K562 (cell line): ENCODE results near the gene ZNF45. TPM values are rescaled to one million over a fixed set of nuclear protein-coding genes. Genes with fewer than 3 reads are reported as not detected.
A peak's percentile ranks its signal among the peaks of the same experiment; 100 is the strongest.

Experiments
- BRF2 ChIP-seq: IDR thresholded peaks from 3 replicates; pipeline ENCODE4 v1.6.1; 2011; ENCODE audit warnings: borderline replicate concordance, mild to moderate bottlenecking; ENCODE audit not compliant: insufficient read length, insufficient read depth
- C11orf30 ChIP-seq: fragments of 450-650 bp; IDR thresholded peaks from 2 replicates; pipeline ENCODE4 v1.6.1; 2016; ENCODE audit warnings: low read depth, mild to moderate bottlenecking
- CBX3 ChIP-seq, 2 experiments: IDR thresholded peaks; 1 replicate in 1 of 2; 2 replicates in 1 of 2; pipeline ENCODE4 v1.6.1; 2012; ENCODE audit warnings: inconsistent platforms in 2 of 2, low read length in 2 of 2, borderline replicate concordance in 1 of 2, control low read depth in 1 of 2
- CEBPB ChIP-seq: fragments of 450-650 bp; IDR thresholded peaks from 2 replicates; pipeline ENCODE4 v1.6.1; 2016; ENCODE audit warnings: missing genetic modification characterization, missing compliant biosample characterization
- CEBPG ChIP-seq, 3 experiments: fragments of 200-800 bp in 1 of 3; sonication (Bioruptor generic) in 1 of 3; sonication (generic) in 1 of 3; formaldehyde crosslinking in 1 of 3; IDR thresholded peaks in 2 of 3; conservative IDR thresholded peaks in 1 of 3; 2 replicates each; pipeline versions ENCODE4 v1.6.1 to v1.8.0; 2016 to 2022; ENCODE audit warnings: missing compliant biosample characterization in 2 of 3, missing genetic modification characterization in 2 of 3, mild to moderate bottlenecking in 1 of 3, missing genetic modification reagents in 1 of 3
- IRF2 ChIP-seq: sonication (generic); formaldehyde crosslinking; IDR thresholded peaks from 2 replicates; pipeline ENCODE4 v1.8.1; 2022; ENCODE audit warnings: mild to moderate bottlenecking, missing genetic modification reagents
- KLF6 ChIP-seq: fragments of 250-450 bp; sonication (Bioruptor Pico); IDR thresholded peaks from 2 replicates; pipeline ENCODE4 v1.4.0; 2020; ENCODE audit warnings: mild to moderate bottlenecking, moderate library complexity, borderline replicate concordance
- MYNN ChIP-seq, 2 experiments: sonication (generic); formaldehyde crosslinking in 1 of 2; IDR thresholded peaks; 2 replicates each; pipeline versions ENCODE4 v1.5.0 to v1.6.1; 2016 to 2020; ENCODE audit warnings: antibody characterized with exemption in 1 of 2, missing genetic modification reagents in 1 of 2
- NCOA4 ChIP-seq: fragments of 450-650 bp; IDR thresholded peaks from 2 replicates; pipeline ENCODE4 v1.6.1; 2018; ENCODE audit warnings: mild to moderate bottlenecking; ENCODE audit not compliant: partially characterized antibody
- NR2C1 ChIP-seq, 2 experiments: fragments of 450-650 bp; IDR thresholded peaks; 2 replicates each; pipeline ENCODE4 v1.6.1; 2017; ENCODE audit warnings: mild to moderate bottlenecking in 2 of 2, antibody characterized with exemption in 1 of 2, inconsistent platforms in 1 of 2, missing compliant biosample characterization in 1 of 2, missing genetic modification characterization in 1 of 2
- RAD51 ChIP-seq: fragments of 450-650 bp; IDR thresholded peaks from 2 replicates; pipeline ENCODE4 v1.7.1; 2016; ENCODE audit warnings: low read depth, mild to moderate bottlenecking, borderline replicate concordance
- RFX1 ChIP-seq: fragments of 450-650 bp; IDR thresholded peaks from 2 replicates; pipeline ENCODE4 v1.6.1; 2016; ENCODE audit warnings: mild to moderate bottlenecking, moderate library complexity
- TAF7 ChIP-seq: fragments of 450-650 bp; IDR thresholded peaks from 2 replicates; pipeline ENCODE4 v1.6.1; 2016; ENCODE audit warnings: missing genetic modification characterization, missing compliant biosample characterization
- ZFP1 ChIP-seq: fragments of 450-650 bp; formaldehyde crosslinking; IDR thresholded peaks from 2 replicates; pipeline ENCODE4 v1.4.0; 2020; ENCODE audit warnings: mild to moderate bottlenecking, mixed read lengths
- ZNF311 ChIP-seq: fragments of 250-450 bp; sonication (Bioruptor Pico); IDR thresholded peaks from 2 replicates; pipeline ENCODE4 v1.4.0; 2020; ENCODE audit warnings: mild to moderate bottlenecking, moderate library complexity
- ZNF561 ChIP-seq: fragments of 450-650 bp; formaldehyde crosslinking; conservative IDR thresholded peaks from 2 replicates; pipeline ENCODE4 v1.4.0; 2020; ENCODE audit warnings: mild to moderate bottlenecking, moderate library complexity
- ZNF830 ChIP-seq: fragments of 250-450 bp; sonication (Bioruptor Pico); IDR thresholded peaks from 2 replicates; pipeline ENCODE4 v1.5.0; 2021; ENCODE audit warnings: mild to moderate bottlenecking
- polyA plus RNA-seq, 8 experiments: library from polyadenylated mRNA; depleted of rRNA in 4 of 8; stranded (reverse) in 5 of 8; unstranded in 3 of 8; fragments of >200 nt; fragmentation: Nextera tagmentation in 2 of 8; fragmentation: Illumina TruSeq in 1 of 8; extraction: Ambion mirVana in 2 of 8; extraction: Trizol in 1 of 8; gene quantifications; 2 replicates each; pipeline versions ENCODE4 v1.2.1 to v1.2.3, GENCODE V29; 2011 to 2014; ENCODE audit warnings: inconsistent platforms in 1 of 8, missing spikeins in 1 of 8
- total RNA-seq, 7 experiments: library from RNA; depleted of rRNA in 6 of 7; stranded (reverse); fragments of >200 nt in 6 of 7; fragmentation: Illumina TruSeq in 2 of 7; extraction: Trizol in 2 of 7; gene quantifications; 2 replicates each; pipeline versions ENCODE4 v1.2.1 to v1.2.3, GENCODE V29; 2011 to 2021; ENCODE audit warnings: low replicate concordance in 1 of 7
- TF ChIP-seq, protein P1 (sequence below), 2 experiments: fragments of 200-800 bp in 1 of 2; sonication (Bioruptor generic) in 1 of 2; sonication (generic) in 1 of 2; formaldehyde crosslinking in 1 of 2; IDR thresholded peaks in 1 of 2; conservative IDR thresholded peaks in 1 of 2; 2 replicates each; pipeline versions ENCODE4 v1.5.0 to v1.6.1; 2016 to 2020; ENCODE audit warnings: missing compliant biosample characterization in 1 of 2, missing genetic modification characterization in 1 of 2, missing genetic modification reagents in 1 of 2
- TF ChIP-seq, protein P2 (sequence below): fragments of 450-650 bp; IDR thresholded peaks from 2 replicates; pipeline ENCODE4 v1.6.1; 2016; ENCODE audit warnings: missing biosample characterization, missing genetic modification characterization
- TF ChIP-seq, protein P3 (sequence below), 2 experiments: fragments of 450-650 bp in 1 of 2; sonication (generic) in 1 of 2; formaldehyde crosslinking; conservative IDR thresholded peaks; 2 replicates each; pipeline versions ENCODE4 v1.4.0 to v1.8.1; 2020 to 2022; ENCODE audit warnings: mild to moderate bottlenecking in 1 of 2, missing genetic modification reagents in 1 of 2

Gene ZNF45
- total and polyA plus RNA-seq, 9 of the 15 experiments (the other 6 are each of a cell fraction or from before 2014, with no cell fraction given), result 2.6 to 10.6 (median 9.4) TPM

- TF ChIP-seq, protein P1, sequence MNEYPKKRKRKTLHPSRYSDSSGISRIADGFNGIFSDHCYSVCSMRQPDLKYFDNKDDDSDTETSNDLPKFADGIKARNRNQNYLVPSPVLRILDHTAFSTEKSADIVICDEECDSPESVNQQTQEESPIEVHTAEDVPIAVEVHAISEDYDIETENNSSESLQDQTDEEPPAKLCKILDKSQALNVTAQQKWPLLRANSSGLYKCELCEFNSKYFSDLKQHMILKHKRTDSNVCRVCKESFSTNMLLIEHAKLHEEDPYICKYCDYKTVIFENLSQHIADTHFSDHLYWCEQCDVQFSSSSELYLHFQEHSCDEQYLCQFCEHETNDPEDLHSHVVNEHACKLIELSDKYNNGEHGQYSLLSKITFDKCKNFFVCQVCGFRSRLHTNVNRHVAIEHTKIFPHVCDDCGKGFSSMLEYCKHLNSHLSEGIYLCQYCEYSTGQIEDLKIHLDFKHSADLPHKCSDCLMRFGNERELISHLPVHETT (CRISPR knock-in tag; conservative IDR thresholded peaks at IDR 0.05 in 1 of 2, IDR thresholded peaks at IDR 0.05 in 1 of 2), result no peak
- TF ChIP-seq KLF6 (no peak), NR2C1 (IDR thresholded peaks at IDR 0.05) (peak; percentile 97), NR2C1 (tag; IDR thresholded peaks at IDR 0.05) (peak; percentile 99), ZNF311 (no peak), RAD51 (no peak), NCOA4 (no peak), C11orf30 (no peak), TAF7 (no peak), MYNN (IDR thresholded peaks at IDR 0.05) (no peak), MYNN (CRISPR knock-in tag; IDR thresholded peaks at IDR 0.05) (no peak), RFX1 (no peak), CEBPG (CRISPR knock-in tag; IDR thresholded peaks at IDR 0.05) (no peak), CEBPG (tag; conservative IDR thresholded peaks at IDR 0.05 in 1 of 2, IDR thresholded peaks at IDR 0.05 in 1 of 2) (0 out of 4 replicates have a peak, but pooled peaks of 1 of the 2 experiments have one; percentile 8), BRF2 (no peak), CEBPB (no peak; the same call in 1 of the 2 replicates), IRF2 (CRISPR knock-in tag) (no peak), ZNF830 (CRISPR knock-in tag) (no peak), ZFP1 (CRISPR knock-in tag) (no peak), ZNF561 (CRISPR knock-in tag) (no peak), CBX3 (IDR thresholded peaks at IDR 0.05; ENCODE audit: borderline replicate concordance in 1 of 2, low read length in 2 of 2) (peak in 1 of 2 experiments; percentile 22; a peak in 1 of 3 replicates)
- TF ChIP-seq, protein P2, sequence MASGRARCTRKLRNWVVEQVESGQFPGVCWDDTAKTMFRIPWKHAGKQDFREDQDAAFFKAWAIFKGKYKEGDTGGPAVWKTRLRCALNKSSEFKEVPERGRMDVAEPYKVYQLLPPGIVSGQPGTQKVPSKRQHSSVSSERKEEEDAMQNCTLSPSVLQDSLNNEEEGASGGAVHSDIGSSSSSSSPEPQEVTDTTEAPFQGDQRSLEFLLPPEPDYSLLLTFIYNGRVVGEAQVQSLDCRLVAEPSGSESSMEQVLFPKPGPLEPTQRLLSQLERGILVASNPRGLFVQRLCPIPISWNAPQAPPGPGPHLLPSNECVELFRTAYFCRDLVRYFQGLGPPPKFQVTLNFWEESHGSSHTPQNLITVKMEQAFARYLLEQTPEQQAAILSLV (tag), result no peak
- TF ChIP-seq, protein P3, sequence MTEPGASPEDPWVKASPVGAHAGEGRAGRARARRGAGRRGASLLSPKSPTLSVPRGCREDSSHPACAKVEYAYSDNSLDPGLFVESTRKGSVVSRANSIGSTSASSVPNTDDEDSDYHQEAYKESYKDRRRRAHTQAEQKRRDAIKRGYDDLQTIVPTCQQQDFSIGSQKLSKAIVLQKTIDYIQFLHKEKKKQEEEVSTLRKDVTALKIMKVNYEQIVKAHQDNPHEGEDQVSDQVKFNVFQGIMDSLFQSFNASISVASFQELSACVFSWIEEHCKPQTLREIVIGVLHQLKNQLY (CRISPR knock-in tag; conservative IDR thresholded peaks at IDR 0.05), result no peak
Measured at GRCh38 chr19:43901395-43902390, 33.4 kb downstream of the ZNF45 start (continued).
